ENCODE results near the gene SYNGAP1.

SYNGAP1 gene

DNA sequence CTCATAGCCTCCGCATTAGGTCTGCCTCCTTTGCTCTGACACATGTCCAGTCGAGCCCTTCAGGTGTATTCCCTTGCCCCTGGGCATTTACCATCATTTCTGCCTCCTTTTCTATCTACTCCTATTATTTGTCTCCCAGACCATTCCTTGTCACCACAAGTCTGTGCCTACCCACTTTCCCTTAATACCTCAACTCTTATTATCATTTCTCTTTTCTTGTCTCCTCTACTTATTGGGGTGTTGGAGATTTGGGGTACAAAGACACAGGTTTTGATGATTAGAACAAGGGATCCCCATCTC lies 1.4 kb downstream of the SYNGAP1 start:
- DNase-seq (ENCODE audit: low read depth) = no peak

DNA sequence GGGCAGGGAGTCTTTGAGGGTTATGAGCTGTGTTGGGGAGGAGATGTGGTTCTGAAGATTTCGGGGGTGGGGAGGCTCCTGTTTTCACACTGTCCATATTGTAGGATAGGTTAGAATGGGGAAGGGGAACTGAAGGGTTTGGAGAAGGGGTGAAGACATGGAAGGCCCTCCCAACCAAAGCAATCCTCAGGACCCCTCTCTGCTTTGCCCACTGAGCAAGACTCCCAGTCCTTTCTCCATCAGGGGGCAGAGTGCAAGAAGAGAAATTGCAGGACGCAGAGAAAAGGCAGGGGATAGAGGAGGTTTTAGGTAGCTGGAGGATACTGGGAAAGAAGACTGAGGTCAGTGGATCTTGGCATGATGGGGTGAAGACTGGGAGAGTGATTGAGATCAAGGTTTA lies 3.9 kb downstream of the SYNGAP1 start:
- DNase-seq (ENCODE audit: low read depth) = no peak

DNA sequence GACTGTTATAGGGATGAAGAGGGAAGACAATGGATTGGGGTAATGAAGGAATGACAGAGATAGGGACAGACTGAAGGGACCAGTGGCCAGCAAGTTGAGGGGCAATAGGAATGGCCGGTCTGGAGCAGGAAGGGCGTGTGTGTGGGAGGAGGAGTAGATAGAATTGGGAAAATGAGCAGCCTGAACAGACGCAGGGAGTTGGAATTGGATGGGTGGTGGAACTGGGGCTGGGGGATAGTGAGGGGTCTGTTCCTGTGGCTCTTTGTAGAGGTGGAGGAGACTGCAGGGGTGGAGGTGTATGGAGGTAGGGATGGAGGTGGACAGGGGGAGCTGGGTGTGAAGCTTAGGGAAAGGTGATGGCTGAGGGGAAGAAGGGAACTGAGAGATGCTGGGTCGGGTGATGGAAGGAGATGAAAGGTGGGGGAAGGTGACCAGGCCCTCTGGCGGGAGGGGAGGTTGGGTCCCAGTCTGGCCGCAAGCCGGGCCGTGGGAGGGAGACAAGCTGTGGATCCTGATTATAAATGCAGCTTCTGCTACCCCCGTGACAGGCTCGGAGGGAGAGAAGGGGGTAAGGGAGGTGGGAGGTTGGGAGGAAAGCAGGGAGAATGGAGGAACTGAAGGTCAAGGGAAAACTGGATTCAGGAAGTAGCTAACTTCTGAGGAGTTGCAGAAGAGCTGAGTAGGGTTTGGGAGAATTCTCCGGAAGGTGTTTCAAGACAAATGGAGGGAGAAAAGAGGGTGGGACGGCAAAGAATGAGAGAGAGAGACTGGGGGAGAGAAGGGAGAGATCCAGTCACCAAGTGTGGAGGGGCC lies 5.2 kb downstream of the SYNGAP1 start:
- no peak for DNase-seq (ENCODE audit: low read depth)

DNA sequence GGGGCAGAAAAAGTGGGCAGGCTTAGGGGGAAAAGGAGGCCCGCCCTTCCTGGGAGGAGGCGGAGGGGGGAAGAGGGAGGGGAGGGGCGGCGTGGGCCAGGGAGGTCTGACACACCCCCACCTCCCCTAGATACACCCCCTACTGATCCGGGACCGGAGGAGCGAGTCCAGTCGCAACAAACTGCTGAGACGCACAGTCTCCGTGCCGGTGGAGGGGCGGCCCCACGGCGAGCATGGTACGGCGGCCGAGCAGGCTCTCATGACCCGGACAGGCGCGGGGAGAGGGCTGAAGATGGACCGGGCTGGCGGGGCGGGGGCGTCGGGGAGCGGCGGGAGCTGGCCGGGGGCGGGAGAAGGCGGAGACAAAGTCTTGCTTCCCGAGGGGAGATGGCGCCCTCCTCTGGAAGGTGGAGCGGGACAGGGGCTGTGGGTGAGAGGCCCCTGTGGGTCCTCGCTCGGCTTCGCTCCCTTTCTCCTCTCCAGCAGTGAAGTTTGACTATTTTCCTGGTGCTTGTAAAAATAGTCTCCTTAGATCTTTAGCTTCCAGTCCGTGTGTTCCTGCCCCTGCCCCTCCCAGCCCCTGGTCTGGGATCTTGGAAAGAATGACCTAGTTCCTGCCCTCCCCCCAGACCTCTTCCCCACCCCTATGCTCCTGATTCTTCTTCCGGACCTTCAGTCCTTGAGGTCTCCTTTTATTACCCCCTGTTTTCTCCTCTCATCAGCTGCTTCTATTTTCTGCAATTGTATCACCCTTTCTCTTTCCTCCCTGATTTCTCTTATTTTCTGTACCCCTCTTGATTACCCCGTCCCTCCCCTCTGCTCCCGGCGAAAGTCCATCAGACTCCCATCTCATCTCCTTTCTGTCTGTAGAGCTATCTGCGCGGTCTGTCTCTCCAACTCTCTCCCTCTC lies 6.1 kb downstream of the SYNGAP1 start:
- peak; percentile 74 for DNase-seq (ENCODE audit: low read depth)

DNA sequence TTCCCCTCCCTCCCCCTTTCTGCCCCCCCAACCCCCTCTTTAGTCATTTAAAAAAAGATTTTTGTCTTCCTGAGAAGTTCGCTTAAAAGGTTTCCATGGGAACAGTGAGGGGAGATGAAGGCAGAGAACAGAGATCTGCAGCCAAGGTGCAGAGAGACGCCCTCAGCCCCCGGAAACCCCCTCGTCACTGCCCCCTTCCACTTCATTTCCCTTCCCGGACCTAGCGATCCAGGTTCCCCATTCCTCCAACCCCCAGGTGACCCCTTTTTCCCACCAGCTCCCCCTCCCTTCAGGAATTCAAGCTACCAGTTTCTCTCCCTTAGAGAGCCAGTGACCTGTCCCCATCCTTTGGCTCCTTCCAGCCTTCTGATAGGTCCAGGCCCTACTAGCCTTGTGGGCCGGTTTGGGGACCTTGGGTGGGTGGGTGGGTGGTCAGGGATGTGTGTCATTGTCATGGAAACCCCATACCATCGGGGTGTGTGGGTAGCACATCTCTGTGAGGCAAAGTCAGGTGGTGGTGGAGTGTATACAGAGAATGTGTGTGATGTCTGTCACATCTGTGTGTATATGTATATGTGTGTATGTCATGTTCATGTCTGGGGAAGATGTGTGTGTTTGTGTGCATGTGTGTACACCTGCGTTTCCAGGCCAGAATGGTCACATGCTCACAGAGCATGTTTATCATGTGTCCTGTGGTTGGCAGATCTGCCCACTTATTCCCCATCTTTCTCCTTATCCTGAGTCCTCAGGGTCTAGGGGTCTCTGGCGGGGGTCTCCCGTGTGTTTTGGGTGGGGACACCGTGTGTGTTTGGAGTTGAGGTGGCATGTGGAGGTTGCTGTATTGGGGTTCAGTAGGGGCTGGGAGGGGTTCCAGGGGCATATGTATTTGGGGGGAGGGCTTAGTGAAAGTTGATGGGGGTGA lies 7.0 kb downstream of the SYNGAP1 start:
- DNase-seq (ENCODE audit: low read depth) = no peak

DNA sequence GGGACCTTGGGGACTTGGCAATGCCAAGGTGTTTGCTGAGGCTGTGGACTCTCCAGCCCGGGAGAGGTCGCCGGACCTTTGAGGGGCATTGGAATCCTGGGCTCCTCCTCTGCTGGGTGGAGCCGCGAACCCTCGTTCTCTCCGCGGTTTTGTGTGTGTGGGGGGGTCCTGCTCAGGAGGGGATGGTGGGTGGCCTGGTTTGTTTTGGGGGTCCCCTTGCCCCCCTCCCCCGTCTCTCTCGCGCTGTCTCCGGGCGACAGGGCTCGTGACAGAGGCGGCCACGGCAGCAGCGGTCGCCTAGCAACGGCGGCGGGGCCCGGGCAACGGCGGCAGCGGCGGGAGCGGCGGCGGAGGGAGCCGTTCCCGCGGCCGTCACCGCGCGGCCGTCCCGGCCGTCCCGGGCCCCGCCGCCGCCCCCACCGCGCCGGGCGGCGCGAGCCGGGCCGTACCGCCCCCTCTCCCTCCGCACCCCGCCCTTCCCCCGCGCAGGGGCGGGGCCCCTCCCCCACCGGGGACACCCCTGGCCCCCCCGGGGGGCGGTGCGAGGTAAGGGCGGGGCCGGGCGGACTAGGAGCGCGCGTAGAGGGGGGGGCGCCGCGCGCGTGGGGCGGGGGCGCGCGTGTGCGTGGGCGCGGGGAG lies 7.8 kb downstream of the SYNGAP1 start:
- no peak for DNase-seq (ENCODE audit: low read depth)

DNA sequence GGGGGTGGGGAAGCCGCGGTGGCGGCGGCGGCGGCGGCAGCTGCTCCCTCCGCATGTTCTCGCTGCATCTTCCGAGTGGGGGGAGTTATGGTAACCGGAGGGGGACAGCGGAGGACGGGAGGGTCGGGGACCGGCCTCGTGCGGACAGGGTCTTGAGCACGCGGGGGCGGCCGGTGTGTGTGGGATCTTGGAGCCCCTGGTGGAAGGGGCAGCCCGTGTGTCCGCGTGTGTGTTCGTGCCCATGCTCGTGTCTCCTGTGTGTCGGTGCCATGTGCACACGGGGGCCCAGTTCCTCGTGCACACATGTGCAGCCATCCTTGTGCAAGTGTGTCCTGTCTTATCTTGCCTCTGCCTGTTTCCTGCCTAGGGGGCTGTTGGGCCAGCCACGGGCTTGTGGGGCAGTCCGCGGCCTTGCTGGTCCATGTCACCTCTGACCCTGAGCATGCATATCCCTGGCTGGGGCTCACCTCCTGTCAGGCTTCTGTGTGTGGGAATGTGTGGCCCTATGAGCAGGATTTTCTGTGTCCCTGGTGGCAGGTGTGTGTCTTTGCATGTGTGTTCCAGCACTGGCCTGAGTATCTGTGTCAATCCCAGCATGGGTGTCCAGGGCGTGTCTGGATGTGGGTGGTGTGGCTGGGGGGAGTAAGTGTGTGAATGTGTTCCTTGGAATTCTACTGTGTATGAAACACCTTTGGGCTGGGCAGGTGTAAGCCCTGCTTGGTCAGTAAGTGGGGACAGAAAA lies 8.5 kb downstream of the SYNGAP1 start:
- DNase-seq (ENCODE audit: low read depth) = no peak

DNA sequence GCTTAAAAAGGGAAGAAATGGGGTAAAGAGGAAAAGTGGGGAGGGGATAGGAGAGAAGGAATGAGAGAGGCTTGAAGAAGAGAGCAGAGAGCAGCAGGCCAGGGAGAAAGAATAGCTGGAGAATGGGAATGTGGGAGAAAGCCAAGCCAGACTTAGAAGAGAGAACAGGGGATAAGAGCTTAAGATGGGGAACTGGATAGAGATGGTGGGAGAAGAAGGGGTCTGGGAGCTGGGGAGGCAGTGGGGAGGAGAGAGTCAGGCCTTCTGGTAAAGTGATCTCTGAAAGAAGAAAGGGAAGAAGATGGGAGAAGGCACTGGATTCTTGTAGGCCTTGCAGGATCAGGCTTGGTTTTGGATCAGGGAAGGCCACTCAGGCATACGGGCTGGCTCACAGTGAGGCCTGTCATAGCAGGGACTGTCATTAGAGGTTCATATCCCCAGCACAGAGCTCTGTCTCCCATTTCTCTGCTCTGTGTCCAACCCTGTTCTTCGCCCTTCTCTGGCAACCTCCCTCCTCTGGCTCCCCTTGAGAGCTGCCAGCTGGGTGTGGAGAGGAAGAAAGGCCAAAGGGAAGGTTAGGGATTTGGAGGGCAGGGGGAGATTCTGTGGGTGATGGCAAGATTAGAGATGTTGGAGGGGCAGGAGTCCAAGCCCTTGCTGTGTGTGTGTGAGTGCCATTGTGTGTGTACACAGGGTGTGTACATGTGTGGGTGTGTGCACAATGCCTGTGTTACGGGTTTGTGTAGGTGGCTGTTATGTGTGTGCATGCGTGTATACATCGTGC lies 9.3 kb downstream of the SYNGAP1 start:
- DNase-seq (ENCODE audit: low read depth) = no peak

DNA sequence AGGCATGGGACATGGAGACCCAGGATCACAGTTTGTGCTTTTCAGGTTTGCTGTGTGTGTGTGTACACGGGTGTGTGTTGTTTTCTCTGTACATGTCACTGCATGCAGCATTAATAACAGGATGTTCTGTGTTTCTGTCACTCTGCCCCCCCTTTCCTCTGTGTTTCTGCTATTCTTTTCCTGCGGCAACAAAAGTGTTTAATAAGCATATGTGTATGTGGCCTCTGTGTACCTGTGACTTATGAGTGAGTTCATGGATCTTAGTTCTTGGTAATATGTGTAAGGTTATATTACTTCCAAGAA lies 9.8 kb downstream of the SYNGAP1 start:
- DNase-seq (ENCODE audit: low read depth) = no peak

DNA sequence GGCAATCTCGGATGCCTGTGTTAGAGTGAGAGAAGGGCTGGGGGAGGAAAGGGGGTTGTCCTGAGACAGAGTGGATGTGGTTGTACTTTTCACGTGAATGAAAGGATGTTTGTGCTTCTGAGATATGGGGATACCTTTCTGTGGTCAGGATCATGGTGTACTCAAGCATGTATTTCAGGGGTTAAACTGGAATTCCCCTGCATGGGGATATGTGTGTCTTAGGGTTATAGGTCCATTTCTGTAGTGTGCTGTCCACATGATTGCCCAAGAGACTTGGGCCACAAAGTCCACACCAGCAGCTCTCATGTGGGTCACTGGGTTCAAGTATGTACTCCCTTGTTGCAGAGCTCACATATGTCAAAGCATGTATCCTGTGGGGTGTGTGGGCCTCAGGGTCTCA lies 10.5 kb downstream of the SYNGAP1 start:
- DNase-seq (ENCODE audit: low read depth) = no peak

DNA sequence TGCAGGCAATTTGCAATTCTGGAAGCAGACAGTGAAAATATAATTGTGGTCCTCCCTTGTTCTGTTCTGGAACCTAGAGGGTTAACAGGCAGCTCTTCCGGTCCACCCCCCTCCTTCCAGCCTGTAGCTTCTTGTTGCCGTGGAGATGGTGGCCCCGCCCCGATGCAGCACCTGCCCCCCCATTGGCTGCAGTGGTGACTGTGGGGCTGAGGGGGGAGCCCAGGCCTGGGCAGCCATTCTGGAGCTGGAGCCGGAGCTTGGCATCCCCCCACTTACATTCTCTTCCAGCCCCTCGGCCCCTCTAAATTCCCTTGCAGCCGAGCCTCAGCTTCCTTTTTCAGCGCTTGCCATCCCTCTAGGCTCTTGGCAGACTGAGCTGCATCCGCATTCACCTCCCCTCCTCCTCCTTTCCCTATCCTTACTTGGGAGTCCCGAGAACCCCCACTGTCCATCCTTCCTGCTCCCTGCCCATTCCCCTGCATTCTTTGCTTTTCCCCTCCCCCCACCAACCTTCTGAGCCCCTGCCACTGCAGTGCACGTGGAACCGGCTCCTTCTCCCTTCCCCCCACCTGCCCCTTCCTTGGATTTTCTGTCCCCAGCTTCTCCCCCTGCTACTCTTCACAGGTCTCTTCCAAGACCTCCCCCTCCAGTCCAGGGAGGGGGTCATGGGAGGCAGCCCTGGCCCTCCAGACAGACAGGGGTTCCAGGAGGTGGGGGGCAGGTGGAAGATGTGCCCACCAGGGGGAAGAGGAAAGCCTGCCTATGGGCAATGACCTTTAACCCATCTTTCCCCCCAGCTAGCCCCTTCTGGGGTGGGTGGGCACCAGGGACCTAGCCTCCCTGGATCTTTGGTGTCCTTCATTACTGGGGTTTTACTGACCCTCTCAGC lies 11.4 kb downstream of the SYNGAP1 start:
- peak; percentile 80 for DNase-seq (ENCODE audit: low read depth)

DNA sequence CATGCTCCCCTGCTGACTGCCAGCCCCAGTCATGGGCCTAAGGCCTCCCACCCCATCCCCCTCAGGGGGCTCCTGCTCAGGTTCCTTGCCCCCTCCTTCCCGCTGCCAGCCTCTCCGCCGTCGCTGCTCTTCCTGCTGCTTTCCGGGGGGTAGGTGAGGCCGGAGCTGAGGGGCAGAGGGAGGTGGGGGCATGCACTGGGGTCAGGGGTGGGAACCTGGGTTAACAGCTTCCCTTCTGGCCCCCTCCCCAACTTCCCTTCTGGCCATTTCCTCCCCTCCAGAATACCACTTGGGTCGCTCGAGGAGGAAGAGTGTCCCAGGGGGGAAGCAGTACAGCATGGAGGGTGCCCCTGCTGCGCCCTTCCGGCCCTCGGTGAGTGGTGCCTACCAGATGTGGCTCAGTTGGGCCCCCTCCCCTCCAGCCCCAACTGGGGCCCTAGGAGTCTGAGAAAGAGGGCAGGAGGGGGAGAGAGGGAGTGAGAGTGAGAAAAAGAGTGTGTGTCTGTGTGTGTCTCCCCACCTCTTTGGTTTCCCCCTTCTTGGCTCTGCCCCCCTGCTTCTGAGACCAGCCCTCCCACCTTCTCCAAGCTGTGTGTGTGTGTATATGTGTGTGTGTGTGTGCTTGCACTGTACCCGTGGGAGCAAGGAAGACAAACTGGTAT lies 12.1 kb downstream of the SYNGAP1 start:
- DNase-seq (ENCODE audit: low read depth) = no peak

DNA sequence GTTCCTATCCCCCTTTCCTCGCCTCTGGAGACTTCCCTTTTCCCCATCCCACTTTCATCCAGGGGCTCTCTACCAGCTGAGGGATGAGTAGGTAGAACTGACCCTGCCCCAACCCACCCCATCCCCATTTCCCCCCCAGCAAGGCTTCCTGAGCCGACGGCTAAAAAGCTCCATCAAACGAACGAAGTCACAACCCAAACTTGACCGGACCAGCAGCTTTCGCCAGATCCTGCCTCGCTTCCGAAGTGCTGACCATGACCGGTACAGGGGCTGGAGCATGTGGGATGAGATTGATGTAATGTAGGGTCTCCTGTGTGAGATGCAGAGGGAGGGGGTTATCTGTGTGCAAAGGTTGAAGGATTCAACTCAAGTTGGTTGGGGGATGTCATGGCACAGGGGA lies 12.7 kb downstream of the SYNGAP1 start:
- no peak for DNase-seq (ENCODE audit: low read depth)

DNA sequence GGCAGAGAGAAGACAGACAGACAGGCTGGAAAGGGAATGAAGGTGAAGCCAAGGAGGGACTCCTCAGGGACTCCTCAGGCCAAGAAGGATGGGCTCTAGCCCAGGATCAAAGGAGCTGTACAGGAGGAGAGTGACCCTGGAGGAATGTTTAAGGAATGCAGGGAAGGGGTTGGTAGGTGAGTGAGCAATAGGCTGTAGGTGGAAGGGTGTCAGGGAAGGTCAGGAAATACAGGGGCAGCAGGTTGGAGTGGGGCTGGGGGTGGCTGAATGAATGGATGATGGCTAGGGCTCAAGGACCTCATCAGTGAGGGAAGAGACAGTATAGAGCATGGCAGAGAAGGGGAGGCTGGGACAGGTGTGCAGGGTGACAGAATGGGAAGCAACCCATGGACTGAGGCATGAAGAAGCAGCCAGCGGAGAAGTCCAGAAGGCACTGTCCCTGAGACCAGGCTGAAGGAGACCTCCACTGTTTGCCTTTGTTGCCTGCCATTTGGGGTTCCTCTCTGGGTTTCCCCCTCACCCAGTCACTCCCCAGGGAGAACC lies 13.2 kb downstream of the SYNGAP1 start:
- no peak for DNase-seq (ENCODE audit: low read depth)

DNA sequence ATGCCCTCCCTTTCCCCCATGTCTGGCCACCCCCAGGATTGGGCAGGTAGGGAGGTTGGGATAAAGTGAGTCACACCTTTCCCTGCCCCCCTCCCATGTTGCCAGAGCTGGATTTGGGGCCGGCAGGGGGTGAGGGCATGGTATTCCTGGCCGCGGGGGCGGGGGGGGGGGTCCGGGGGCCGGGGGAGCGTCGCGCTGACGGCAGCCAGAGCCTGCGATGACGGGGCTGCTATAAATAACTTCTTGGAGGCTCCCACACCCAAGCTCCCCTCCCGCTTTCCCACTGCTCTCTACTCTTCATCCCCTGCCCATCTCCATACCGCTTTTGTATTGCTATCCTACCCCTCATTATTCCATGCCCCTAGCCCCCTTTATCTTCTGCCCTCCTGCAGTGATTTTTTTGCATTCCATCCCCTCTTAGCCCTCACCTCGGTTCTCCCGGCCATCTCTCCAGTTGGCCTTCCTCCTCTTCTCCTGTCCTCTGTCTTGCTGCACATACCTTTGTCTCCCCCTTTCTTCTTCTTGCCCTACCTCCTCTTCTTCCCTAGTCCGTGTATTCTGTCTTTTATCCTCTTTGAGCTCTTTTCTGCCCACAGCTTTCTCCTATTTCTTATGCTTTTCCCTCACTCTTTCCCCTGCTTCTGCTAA lies 13.8 kb downstream of the SYNGAP1 start:
- no peak for DNase-seq (ENCODE audit: low read depth)

DNA sequence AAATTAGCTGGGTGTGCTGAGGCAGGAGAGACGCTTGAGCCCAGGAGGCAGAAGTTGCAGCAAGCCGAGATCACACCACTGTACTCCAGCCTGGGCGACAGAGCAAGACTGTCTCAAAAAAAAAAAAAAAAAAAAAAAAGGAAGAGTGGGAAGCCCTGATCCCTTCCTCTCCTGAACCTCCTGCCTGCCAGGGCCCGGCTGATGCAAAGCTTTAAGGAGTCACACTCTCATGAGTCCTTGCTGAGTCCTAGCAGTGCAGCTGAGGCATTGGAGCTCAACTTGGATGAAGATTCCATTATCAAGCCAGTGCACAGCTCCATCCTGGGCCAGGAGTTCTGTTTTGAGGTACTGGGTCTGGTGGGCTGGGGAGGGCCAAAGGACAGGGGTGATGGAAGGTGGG lies 15.1 kb downstream of the SYNGAP1 start:
- no peak for DNase-seq (ENCODE audit: low read depth)

DNA sequence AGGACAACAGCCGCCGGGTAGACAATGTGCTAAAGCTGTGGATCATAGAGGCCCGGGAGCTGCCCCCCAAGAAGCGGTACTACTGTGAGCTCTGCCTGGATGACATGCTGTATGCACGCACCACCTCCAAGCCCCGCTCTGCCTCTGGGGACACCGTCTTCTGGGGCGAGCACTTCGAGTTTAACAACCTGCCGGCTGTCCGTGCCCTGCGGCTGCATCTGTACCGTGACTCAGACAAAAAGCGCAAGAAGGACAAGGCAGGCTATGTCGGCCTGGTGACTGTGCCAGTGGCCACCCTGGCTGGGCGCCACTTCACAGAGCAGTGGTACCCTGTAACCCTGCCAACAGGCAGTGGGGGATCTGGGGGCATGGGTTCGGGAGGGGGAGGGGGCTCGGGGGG lies 17.8 kb downstream of the SYNGAP1 start:
- DNase-seq (ENCODE audit: low read depth) = no peak

DNA sequence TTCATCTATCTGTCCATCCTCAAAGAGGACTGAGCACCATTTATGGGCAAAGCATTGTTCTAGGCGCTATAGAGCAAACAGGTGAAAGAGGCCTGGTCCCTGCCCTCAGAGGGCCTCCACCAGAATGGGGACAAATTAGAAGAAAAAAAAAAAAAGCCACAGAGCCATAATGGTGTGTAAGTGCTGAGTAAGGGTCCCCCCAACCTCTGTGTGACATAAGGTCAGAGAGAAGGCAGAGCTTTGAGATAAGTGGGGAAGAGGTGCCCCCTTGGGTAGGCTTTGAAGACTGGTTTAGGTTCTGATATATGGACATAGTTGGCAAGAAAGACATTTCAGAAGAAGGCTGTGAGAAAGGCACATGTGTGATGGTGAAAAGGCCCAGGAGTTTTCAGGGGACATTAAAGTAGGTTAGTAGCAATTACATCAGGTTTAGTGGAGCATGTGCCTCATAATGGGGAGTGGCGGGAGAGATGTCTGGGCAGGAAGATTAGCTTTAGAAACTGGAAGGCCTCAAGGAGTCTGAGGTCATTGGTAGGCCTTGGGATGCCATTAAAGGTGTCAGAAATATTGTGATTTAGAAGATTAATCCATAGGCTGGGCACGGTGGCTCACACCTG lies 19.2 kb downstream of the SYNGAP1 start:
- DNase-seq (ENCODE audit: low read depth) = no peak
